Fibroblast of lung (primary cell): Measurements from ENCODE around the gene DLL1. TPM values are rescaled to one million over a fixed set of nuclear protein-coding genes. Genes with fewer than 3 reads are reported as not detected.

ENCODE experiments used
- DNase-seq, 2 donors: peaks; one replicate each; pipeline versions ENCODE4 v3.0.0 to v3.0.0-alpha.2; 2010; ENCODE audit warnings: low read depth in 2 of 2
- H2AFZ ChIP-seq: 2 replicates; pipeline ENCODE4 v1.5.1; 2012; ENCODE audit warnings: low read length, control low read depth, inconsistent platforms
- H3K27ac ChIP-seq: 2 replicates; pipeline ENCODE4 v1.5.1; 2011; ENCODE audit warnings: low read length, control low read depth; ENCODE audit not compliant: insufficient read depth
- H3K27me3 ChIP-seq: 2 replicates; pipeline ENCODE4 v1.5.1; 2011; ENCODE audit warnings: mild to moderate bottlenecking, low read length; ENCODE audit not compliant: control insufficient read depth, insufficient read depth
- H3K36me3 ChIP-seq: 2 replicates; pipeline ENCODE4 v1.5.1; 2011; ENCODE audit warnings: low read length; ENCODE audit not compliant: control insufficient read depth, insufficient read depth
- H3K4me1 ChIP-seq: 2 replicates; pipeline ENCODE4 v1.5.1; 2011; ENCODE audit warnings: low read length; ENCODE audit not compliant: control insufficient read depth, insufficient read depth; ENCODE audit errors: extremely low read depth
- H3K4me2 ChIP-seq: 2 replicates; pipeline ENCODE4 v1.5.1; 2011; ENCODE audit warnings: low read length, control low read depth; ENCODE audit not compliant: insufficient read depth; ENCODE audit errors: extremely low read depth
- H3K4me3 ChIP-seq, 4 experiments: fragments of 200-600 bp in 1 of 4; sonication (generic) in 1 of 4; replicated peaks in 1 of 4; 2 replicates each; pipeline ENCODE4 v1.5.1; 2011 to 2016; ENCODE audit warnings: low read length in 4 of 4, low read depth in 3 of 4, mild to moderate bottlenecking in 3 of 4, control low read depth in 2 of 4, inconsistent platforms in 1 of 4, mixed read lengths in 1 of 4; ENCODE audit not compliant: insufficient read depth in 1 of 4; ENCODE audit errors: control extremely low read depth in 1 of 4
- H3K79me2 ChIP-seq: 2 replicates; pipeline ENCODE4 v1.5.1; 2012; ENCODE audit warnings: mild to moderate bottlenecking, low read length, inconsistent platforms; ENCODE audit not compliant: control insufficient read depth, insufficient read depth
- H3K9ac ChIP-seq: 2 replicates; pipeline ENCODE4 v1.5.1; 2011; ENCODE audit warnings: mild to moderate bottlenecking, low read length, control low read depth; ENCODE audit not compliant: insufficient read depth
- H3K9me3 ChIP-seq: 2 replicates; pipeline ENCODE4 v1.5.1; 2012; ENCODE audit warnings: low read depth, low read length; ENCODE audit not compliant: control insufficient read depth, insufficient read depth
- H4K20me1 ChIP-seq: 2 replicates; pipeline ENCODE4 v1.5.1; 2011; ENCODE audit warnings: low read length; ENCODE audit not compliant: control insufficient read depth, insufficient read depth; ENCODE audit errors: extremely low read depth
- EZH2 ChIP-seq: IDR thresholded peaks from 2 replicates; pipeline ENCODE4 v1.5.1; 2012; ENCODE audit warnings: low read length, control low read depth, mild to moderate bottlenecking; ENCODE audit errors: missing control alignments
- polyA plus RNA-seq, 2 donors: library from polyadenylated mRNA; depleted of rRNA in 1 of 2; stranded (reverse) in 1 of 2; unstranded in 1 of 2; fragments of >200 nt; gene quantifications; 2 replicates each; pipeline ENCODE4 v1.2.1, GENCODE V29; 2011 to 2012; ENCODE audit warnings: missing spikeins in 1 of 2
- total RNA-seq: library from RNA; depleted of rRNA; stranded (reverse); fragments of >200 nt; gene quantifications from 2 replicates; pipeline ENCODE4 v1.2.1, GENCODE V29; 2014
- TF ChIP-seq, protein P1 (sequence below), 2 donors: IDR thresholded peaks in 1 of 2; conservative IDR thresholded peaks in 1 of 2; 1 replicate in 1 of 2; 2 replicates in 1 of 2; pipeline ENCODE4 v1.5.1; 2011 to 2012; ENCODE audit warnings: low read length in 2 of 2, control low read depth in 1 of 2, inconsistent platforms in 1 of 2, low read depth in 1 of 2, mild to moderate bottlenecking in 1 of 2

DLL1 gene
- total and polyA plus RNA-seq, 2 donors (not counting 1 experiment from before 2014, with no cell fraction given) = 0.69 to 12.4 TPM

DNA sequence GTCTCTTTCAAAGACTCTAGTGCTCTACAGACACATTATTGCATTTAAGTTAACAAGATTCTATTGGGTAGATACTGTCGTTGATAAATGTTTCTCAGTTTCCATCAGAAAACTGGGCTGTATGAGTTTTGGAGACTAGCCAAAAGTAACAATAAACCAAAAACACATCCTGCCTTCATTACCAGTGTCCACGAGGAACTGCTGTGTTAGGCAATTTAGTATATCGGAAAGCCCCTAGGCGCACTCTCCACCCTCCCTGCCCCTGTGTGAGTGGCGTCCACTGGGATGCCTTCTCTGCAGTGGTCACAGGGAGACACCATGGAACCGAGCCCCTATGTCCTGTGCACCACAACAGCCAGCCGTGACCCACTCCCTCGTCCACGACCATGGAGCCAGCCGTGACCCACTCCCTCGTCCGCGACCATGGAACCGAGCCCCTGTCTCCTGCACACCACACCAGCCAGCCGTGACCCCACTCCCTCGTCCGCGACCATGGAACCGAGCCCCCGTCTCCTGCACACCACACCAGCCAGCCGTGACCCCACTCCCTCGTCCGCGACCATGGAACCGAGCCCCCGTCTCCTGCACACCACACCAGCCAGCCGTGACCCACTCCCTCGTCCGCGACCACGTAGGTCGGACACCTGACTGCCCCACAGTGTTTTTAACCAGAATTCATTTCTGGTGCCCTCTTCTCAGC lies 35.3 kb downstream of the DLL1 start:
- no peaks in the 10 kb centered on the region for H3K27me3 ChIP-seq
- H3K4me1 ChIP-seq = no peaks in the 10 kb centered on the region
- H3K9ac ChIP-seq = no peak overlapping the region
- no peaks in the 10 kb centered on the region for H3K36me3 ChIP-seq
- DNase-seq = no peak
- H4K20me1 ChIP-seq = no peaks in the 10 kb centered on the region
- H3K4me3 ChIP-seq = no peak overlapping the region
- no peak overlapping the region for H3K4me2 ChIP-seq
- TF ChIP-seq EZH2 = no peak
- TF ChIP-seq, protein P1, sequence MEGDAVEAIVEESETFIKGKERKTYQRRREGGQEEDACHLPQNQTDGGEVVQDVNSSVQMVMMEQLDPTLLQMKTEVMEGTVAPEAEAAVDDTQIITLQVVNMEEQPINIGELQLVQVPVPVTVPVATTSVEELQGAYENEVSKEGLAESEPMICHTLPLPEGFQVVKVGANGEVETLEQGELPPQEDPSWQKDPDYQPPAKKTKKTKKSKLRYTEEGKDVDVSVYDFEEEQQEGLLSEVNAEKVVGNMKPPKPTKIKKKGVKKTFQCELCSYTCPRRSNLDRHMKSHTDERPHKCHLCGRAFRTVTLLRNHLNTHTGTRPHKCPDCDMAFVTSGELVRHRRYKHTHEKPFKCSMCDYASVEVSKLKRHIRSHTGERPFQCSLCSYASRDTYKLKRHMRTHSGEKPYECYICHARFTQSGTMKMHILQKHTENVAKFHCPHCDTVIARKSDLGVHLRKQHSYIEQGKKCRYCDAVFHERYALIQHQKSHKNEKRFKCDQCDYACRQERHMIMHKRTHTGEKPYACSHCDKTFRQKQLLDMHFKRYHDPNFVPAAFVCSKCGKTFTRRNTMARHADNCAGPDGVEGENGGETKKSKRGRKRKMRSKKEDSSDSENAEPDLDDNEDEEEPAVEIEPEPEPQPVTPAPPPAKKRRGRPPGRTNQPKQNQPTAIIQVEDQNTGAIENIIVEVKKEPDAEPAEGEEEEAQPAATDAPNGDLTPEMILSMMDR (conservative IDR thresholded peaks at IDR 0.05 in 1 of 2, IDR thresholded peaks at IDR 0.05 in 1 of 2; ENCODE audit: low read depth in 1 of 2, low read length in 2 of 2) = no peak
- no peaks in the 10 kb centered on the region for H3K9me3 ChIP-seq
- H3K27ac ChIP-seq = no peak overlapping the region
- no peak overlapping the region for H2AFZ ChIP-seq
- no peaks in the 10 kb centered on the region for H3K79me2 ChIP-seq

GRCh38 chr6:170254315-170255213 lies 36.3 kb downstream of the DLL1 start:
- no peak overlapping the region for H3K27ac ChIP-seq
- H3K9ac ChIP-seq = no peak overlapping the region
- TF ChIP-seq EZH2 = no peak
- TF ChIP-seq, protein P1 (conservative IDR thresholded peaks at IDR 0.05 in 1 of 2, IDR thresholded peaks at IDR 0.05 in 1 of 2; ENCODE audit: low read depth in 1 of 2, low read length in 2 of 2) = no peak
- H4K20me1 ChIP-seq = no peaks in the 10 kb centered on the region
- H3K4me1 ChIP-seq = no peaks in the 10 kb centered on the region
- no peak for DNase-seq
- H3K9me3 ChIP-seq = no peaks in the 10 kb centered on the region
- no peaks in the 10 kb centered on the region for H3K79me2 ChIP-seq
- no peak overlapping the region for H2AFZ ChIP-seq
- no peaks in the 10 kb centered on the region for H3K27me3 ChIP-seq
- H3K36me3 ChIP-seq = no peaks in the 10 kb centered on the region
- no peak overlapping the region for H3K4me3 ChIP-seq
- no peak overlapping the region for H3K4me2 ChIP-seq

DNA sequence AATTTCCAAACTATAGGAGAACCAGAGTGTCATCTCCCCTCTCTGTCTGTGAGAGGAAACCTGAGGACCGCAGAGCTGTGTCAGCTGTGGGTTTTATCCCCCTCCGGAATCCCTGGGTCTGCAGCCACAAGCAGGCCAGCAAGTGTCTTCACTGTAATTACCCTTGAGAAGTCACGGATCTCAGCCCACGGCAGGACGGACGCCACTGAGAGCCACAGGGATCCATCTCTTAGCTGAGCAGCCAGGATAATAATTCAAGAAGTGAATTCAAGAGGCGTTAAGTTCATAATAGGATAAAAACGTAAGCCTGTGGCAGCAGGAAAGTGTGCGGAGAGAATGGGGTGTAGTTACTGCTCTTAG lies 37.0 kb downstream of the DLL1 start:
- Histone ChIP-seq H3K9me3 (no peaks in the 10 kb centered on the region), H3K79me2 (no peaks in the 10 kb centered on the region), H4K20me1 (no peaks in the 10 kb centered on the region), H3K27me3 (no peaks in the 10 kb centered on the region), H3K9ac (no peak overlapping the region), H3K36me3 (no peaks in the 10 kb centered on the region), H3K4me1 (no peaks in the 10 kb centered on the region), H3K4me2 (no peak overlapping the region), H3K27ac (no peak overlapping the region), H3K4me3 (no peak overlapping the region), H2AFZ (no peak overlapping the region)
- TF ChIP-seq, protein P1 (conservative IDR thresholded peaks at IDR 0.05 in 1 of 2, IDR thresholded peaks at IDR 0.05 in 1 of 2; ENCODE audit: low read depth in 1 of 2, low read length in 2 of 2) = no peak
- no peak for TF ChIP-seq EZH2
- no peak for DNase-seq
